Right cardiac atrium (tissue), 5 donors: ENCODE results near the gene DXO. TPM values are rescaled to one million over a fixed set of nuclear protein-coding genes. Genes with fewer than 3 reads are reported as not detected.
"Not testable (repeated sequence)": the region's sequence is repeated elsewhere in the genome, so short reads cannot be mapped to it uniquely, and the experiment has no call there.

ENCODE experiments used
- ATAC-seq, 2 donors: fragments of 200-7000 bp; cut with Tn5 transposase; one replicate each; pipeline versions ENCODE4 v1.8.0 to v1.9.1; 2020; ENCODE audit warnings: moderate library complexity in 2 of 2, mild to moderate bottlenecking in 1 of 2
- DNase-seq, 3 donors: peaks; one replicate each; pipeline ENCODE4 v3.0.0-alpha.2; 2020
- H3K27ac ChIP-seq: one replicate; pipeline ENCODE4 v1.5.1; 2013; ENCODE audit warnings: mild to moderate bottlenecking, low read length, control low read depth, moderate library complexity
- H3K27me3 ChIP-seq: one replicate; pipeline ENCODE4 v1.6.1; 2013; ENCODE audit not compliant: control insufficient read depth, insufficient read depth
- H3K4me1 ChIP-seq: one replicate; pipeline ENCODE4 v1.6.1; 2013; ENCODE audit warnings: low read length; ENCODE audit not compliant: control insufficient read depth, insufficient read depth
- H3K4me3 ChIP-seq: one replicate; pipeline ENCODE4 v1.5.1; 2013; ENCODE audit warnings: low read length, control low read depth
- H3K9me3 ChIP-seq: one replicate; pipeline ENCODE4 v1.6.1; 2013; ENCODE audit warnings: low read length; ENCODE audit not compliant: control insufficient read depth
- WGBS: extraction: QIAGEN DNeasy Blood & Tissue Kit; methylation state at CpG from one replicate; pipeline ENCODE4 v1.1.7; 2013; 5-methylcytosine and 5-hydroxymethylcytosine counted together
- intact Hi-C, 4 donors: fragments of 100-400 bp; cut with DNase I; formaldehyde crosslinking; loops; one replicate each; pipeline versions ENCODE4 v1.11.0 to v1.14.0; 2022 to 2023
- polyA plus RNA-seq: library from polyadenylated mRNA; stranded (reverse); fragments of 200-250 nt; gene quantifications from one replicate; pipeline ENCODE4 v1.2.3, GENCODE V29; 2013
- total RNA-seq, 4 donors: library from RNA; stranded (reverse); fragmentation: NEBNext Ultra II Directional; extraction: Animal tissue kit (Norgen Biotek cat#: 25700); gene quantifications; one replicate each; pipeline ENCODE4 v1.2.1, GENCODE V29; 2021
- donor health status: healthy with polysubstance abuse.
- donor health status: DM: no; HTN: yes; CAD: no.
- donor health status: DM: no; HTN: no; CAD: no.
- donor health status: DM: no; HTN: yes; CAD: no; lungs with severe emphysema.
- donor health status: DM: yes; HTN: yes; CAD: no.

Gene DXO
- total and polyA plus RNA-seq, 5 donors: 12.0 to 17.2 (median 16.5) TPM

DNA sequence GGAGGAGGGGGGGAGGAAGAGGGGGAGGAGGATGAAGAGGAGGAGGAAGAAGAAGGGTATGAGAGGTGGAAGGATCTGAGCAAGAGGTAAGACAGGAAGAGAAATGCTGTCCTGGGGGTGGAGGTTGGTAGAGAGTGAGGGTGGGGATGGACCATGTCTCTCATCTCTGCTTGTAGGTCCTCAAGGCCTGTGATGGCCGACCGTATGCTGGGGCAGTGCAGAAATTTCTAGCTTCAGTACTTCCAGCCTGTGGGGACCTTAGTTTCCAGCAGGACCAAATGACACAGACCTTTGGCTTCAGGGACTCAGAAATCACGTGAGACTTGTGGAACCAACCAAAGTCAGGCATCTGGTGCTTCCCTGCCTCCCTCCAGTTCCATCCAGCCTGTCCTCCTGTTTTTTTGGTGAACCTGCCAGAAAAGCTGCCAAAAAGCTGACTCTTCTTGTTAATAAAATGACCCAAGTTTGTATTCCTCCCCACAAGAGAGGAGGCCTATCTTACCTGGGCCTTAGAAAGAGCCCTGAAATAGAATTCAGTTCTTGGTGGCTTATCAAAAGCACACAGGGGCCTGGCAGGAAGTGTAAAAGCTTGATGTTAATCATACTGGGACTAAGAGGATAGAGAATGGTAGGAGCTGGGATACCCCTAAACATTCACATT lies 7.4 kb upstream of the DXO start:
- WGBS: 90% methylated on average over 3 of the region's 3 CpGs
- no peak for ATAC-seq

GRCh38 chr6:31978831-31979230 lies 6.9 kb upstream of the DXO start:
- no peak overlapping the region for H3K27ac ChIP-seq
- no peak overlapping the region for H3K4me3 ChIP-seq
- H3K4me1 ChIP-seq: no peaks in the 10 kb centered on the region
- DNase-seq (peak in 1 of 3 donors; percentile 11), ATAC-seq (no peak)
- 84% methylated on average over 5 of the region's 5 CpGs for WGBS
- no peaks in the 10 kb centered on the region for H3K9me3 ChIP-seq
- intact Hi-C loops: loop anchor here in 1 of 4 donors (10.0 kb wide), 1 partner anchor 996 kb away; no protein-coding TSS in a partner anchor
- no peaks in the 10 kb centered on the region for H3K27me3 ChIP-seq

More for the DNA sequence above, 7.4 kb upstream of the DXO start:
- no peaks in the 10 kb centered on the region for H3K9me3 ChIP-seq
- H3K27me3 ChIP-seq: no peaks in the 10 kb centered on the region
- intact Hi-C loops: loop anchor here in 1 of 4 donors (10.0 kb wide), 1 partner anchor 995 kb away; no protein-coding TSS in a partner anchor
- no peak overlapping the region for H3K27ac ChIP-seq
- H3K4me3 ChIP-seq: no peak overlapping the region
- DNase-seq: no peak
- H3K4me1 ChIP-seq: no peaks in the 10 kb centered on the region

- ATAC-seq: no peak
- peak in 1 of 3 donors; percentile 16 for DNase-seq
- H3K27me3 ChIP-seq: no peaks in the 10 kb centered on the region
- intact Hi-C loops: loop anchor here in 1 of 4 donors (10.0 kb wide), 1 partner anchor 997 kb away; no protein-coding TSS in a partner anchor
- no peak overlapping the region for H3K4me3 ChIP-seq
- no peaks in the 10 kb centered on the region for H3K9me3 ChIP-seq
- WGBS: 94% methylated on average over 12 of the region's 12 CpGs
- H3K4me1 ChIP-seq: no peaks in the 10 kb centered on the region
- no peak overlapping the region for H3K27ac ChIP-seq
Observed at GRCh38 chr6:31977816-31978431, 6.0 kb upstream of the DXO start.

- not testable (repeated sequence) for H3K4me3 ChIP-seq, H3K27ac ChIP-seq, H3K4me1 ChIP-seq, ATAC-seq, H3K27me3 ChIP-seq, H3K9me3 ChIP-seq
- peak in 2 of 3 donors; percentile 46 to 70 for DNase-seq
- WGBS: 98% methylated on average over 30 of the region's 30 CpGs
- intact Hi-C loops: loop anchor here in 1 of 4 donors (10.0 kb wide), 1 partner anchor 999 kb away; no protein-coding TSS in a partner anchor
Observed at GRCh38 chr6:31976065-31976464, 4.1 kb upstream of the DXO start.

DNA sequence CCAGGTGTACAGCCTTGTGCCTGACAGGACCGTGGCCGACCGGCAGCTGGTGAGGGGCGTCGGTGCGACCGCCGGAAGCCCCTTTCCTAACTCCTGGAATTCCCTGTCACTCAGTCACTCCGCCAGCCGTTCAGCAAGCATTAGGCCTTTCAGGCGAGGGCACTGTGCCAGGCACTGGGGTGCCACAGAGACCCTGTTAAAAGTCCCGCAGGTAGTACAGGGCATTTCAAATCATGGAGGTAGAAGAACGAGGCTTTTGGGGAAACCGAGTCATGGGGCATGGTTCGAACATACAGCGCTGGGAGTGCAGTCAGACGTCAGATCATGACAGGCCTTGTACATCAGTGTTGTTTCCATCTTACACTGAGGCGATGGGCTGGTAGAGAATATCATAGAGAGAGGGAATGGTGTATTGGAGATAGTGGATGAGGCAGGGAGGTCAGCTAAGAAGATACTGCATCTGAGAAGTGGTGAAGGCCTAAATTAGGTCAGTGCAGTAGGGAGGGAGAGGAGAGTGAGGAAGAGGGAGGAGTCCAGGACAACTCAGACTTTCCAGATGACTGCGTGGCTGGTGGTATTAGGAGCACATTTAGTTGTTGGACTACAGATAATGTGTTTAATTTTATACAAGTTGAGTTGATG lies 892 bp upstream of the DXO start:
- Histone ChIP-seq H3K27ac (peak overlapping the region; percentile 90), H3K4me1 (peaks cover 4% of the 10 kb centered on the region), H3K4me3 (peak overlapping the region; percentile 71), H3K27me3 (no peaks in the 10 kb centered on the region), H3K9me3 (no peaks in the 10 kb centered on the region)
- ATAC-seq: peak in 1 of 2 donors; percentile 24
- DNase-seq: no peak
- intact Hi-C loops: loop anchor here in 1 of 4 donors (10.0 kb wide), 1 partner anchor 1002 kb away; no protein-coding TSS in a partner anchor
- WGBS: 6% methylated on average over 19 of the region's 19 CpGs

GRCh38 chr6:31971279-31971992 lies 502 bp downstream of the DXO start:
- no peaks in the 10 kb centered on the region for H3K9me3 ChIP-seq
- H3K27ac ChIP-seq: peak overlapping the region; percentile 90
- DNase-seq (peak in 1 of 3 donors; percentile 63), ATAC-seq (peak in 1 of 2 donors; percentile 2)
- H3K4me3 ChIP-seq: peak overlapping the region; percentile 71
- intact Hi-C loops: loop anchor here in 1 of 4 donors (10.0 kb wide), 1 partner anchor 1003 kb away; no protein-coding TSS in a partner anchor
- peaks cover 4% of the 10 kb centered on the region for H3K4me1 ChIP-seq
- H3K27me3 ChIP-seq: no peaks in the 10 kb centered on the region
- WGBS: 25% methylated on average over 29 of the region's 29 CpGs

- peak in 2 of 3 donors; percentile 64 to 69 for DNase-seq
- intact Hi-C loops: loop anchor here in 1 of 4 donors (10.0 kb wide), 1 partner anchor 1004 kb away; no protein-coding TSS in a partner anchor
- no peak for ATAC-seq
- 78% methylated on average over 18 of the region's 18 CpGs for WGBS
- peak overlapping the region; percentile 90 for H3K27ac ChIP-seq
- H3K9me3 ChIP-seq: no peaks in the 10 kb centered on the region
- H3K4me1 ChIP-seq: peaks cover 4% of the 10 kb centered on the region
- H3K27me3 ChIP-seq: no peaks in the 10 kb centered on the region
- peak overlapping the region; percentile 71 for H3K4me3 ChIP-seq
Observed at GRCh38 chr6:31970604-31971271, 1.2 kb downstream of the DXO start.

GRCh38 chr6:31969712-31970603 lies 2.0 kb downstream of the DXO start:
- no peak for ATAC-seq
- H3K27ac ChIP-seq: no peak overlapping the region
- H3K9me3 ChIP-seq: no peaks in the 10 kb centered on the region
- peaks cover 4% of the 10 kb centered on the region for H3K4me1 ChIP-seq
- no peaks in the 10 kb centered on the region for H3K27me3 ChIP-seq
- no peak overlapping the region for H3K4me3 ChIP-seq
- intact Hi-C loops: loop anchor here in 1 of 4 donors (10.0 kb wide), 1 partner anchor 1005 kb away; no protein-coding TSS in a partner anchor
- WGBS: 67% methylated on average over 17 of the region's 17 CpGs
- no peak for DNase-seq

GRCh38 chr6:31968791-31969711 lies 2.9 kb downstream of the DXO start:
- intact Hi-C loops: no loop called here
- peak in 1 of 3 donors; percentile 45 for DNase-seq
- no peak overlapping the region for H3K27ac ChIP-seq
- no peaks in the 10 kb centered on the region for H3K9me3 ChIP-seq
- no peak overlapping the region for H3K4me3 ChIP-seq
- 86% methylated on average over 23 of the region's 23 CpGs for WGBS
- peaks cover 4% of the 10 kb centered on the region for H3K4me1 ChIP-seq
- H3K27me3 ChIP-seq: no peaks in the 10 kb centered on the region
- ATAC-seq: no peak
